HG02981 (cell line): Measurements from ENCODE around the gene GLB1L2.

Experiments used
- ATAC-seq: cut with Tn5 transposase; IDR thresholded peaks from one replicate; pipeline ENCODE4 v1.9.1; 2021; ENCODE audit warnings: mild to moderate bottlenecking, moderate library complexity; ENCODE audit not compliant: unreplicated experiment

The GLB1L2 gene

GRCh38 chr11:134346101-134346975 is 14.6 kb downstream of the GLB1L2 start:
- ATAC-seq = no peak

DNA sequence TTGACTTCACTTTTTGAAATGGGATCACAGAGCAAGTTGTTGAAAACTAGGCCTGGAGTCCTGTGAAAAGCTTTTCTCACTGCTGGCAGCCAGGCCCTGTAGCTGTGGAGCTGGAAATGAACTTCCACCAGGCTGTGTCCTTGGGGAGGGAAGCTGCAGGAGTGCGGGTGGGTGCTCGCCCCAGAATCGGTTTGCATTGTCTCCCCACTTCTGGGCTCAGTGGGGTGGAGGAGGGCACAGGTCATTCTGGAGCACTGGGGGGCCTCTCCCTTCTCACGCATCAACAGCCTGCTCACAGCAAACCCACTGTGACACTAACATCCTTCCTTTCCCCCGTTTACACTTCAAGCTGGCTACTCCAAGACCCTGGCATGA is 15.2 kb downstream of the GLB1L2 start:
- no peak for ATAC-seq

DNA sequence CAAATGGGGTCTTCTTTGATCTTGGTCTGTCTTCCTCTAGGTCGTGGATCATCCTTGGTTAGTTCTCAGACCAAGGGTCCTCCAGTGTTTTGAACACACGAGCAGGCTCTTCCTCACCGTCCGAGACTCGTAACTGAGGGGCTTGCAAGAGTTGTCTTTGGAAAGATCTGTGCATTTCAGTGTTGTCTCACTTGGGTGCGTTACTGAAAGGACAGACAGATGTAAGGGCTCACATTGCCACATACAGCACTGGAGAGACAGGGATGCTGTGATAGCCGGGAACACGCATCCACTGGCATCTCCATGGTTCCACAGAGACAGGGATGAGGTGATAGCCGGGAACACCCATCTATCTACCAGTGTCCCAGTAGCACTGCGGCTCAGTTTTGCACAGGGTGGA is 15.7 kb downstream of the GLB1L2 start:
- ATAC-seq = no peak

DNA sequence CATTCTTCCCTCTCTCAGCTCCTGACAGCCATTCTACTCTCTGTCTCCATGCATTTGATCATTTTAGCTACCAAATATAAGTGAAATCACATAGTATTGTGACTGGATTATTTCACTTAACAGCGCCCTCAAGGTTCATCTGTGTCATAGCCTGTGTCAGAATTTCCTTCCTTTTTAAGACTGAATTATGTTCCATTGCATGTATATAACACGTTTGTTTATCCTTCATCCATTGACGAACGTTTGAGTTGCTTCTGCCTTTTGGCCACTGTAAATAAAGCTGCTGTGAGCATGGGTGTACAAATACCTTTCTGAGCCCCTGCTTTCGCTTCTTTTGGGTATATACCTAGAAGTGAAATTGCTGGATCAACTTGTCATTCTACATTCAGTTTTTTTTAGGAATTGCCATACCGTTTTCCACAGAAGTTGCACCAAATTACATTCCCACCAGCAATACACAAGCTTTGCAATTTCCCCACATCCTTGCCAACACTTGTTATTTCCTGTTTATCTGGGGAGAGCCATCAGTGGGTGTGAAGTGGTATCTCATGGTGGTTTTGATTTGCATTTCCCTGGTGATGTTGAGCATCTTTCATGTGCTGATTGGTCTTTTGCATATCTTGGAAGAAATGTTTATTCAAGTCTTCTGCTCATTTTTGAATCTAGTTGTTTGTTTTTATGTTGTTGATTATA is 17.5 kb downstream of the GLB1L2 start:
- no peak for ATAC-seq

DNA sequence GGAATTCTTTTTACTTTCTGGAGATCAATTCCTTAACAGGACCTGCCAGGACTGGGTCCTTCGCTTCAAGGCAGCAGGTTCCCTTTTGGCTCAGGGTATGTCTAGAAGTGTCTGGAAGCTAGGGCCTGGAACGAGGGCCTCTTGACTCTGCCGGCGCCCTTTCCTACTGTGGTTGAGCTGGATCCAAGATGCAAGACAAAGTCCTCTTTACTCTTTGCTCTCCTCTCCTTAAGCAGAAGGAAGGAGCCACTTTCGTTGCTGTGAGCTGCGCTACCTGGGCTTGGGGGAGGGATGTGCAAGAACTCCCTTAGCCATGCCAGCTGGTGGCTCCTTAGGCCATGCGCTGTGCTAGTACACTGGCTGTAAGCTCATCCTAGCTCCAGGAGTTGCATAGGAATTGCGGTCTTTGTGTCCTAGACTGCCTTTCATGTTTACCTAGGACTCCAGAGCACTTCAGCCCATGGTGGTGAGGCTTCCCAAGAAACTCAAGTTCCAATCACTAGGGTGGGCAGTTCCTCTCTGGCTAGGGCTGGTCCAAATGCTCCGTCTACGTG is 18.1 kb downstream of the GLB1L2 start:
- ATAC-seq = no peak

GRCh38 chr11:134350381-134350780 is 18.6 kb downstream of the GLB1L2 start:
- peak; percentile 54 for ATAC-seq

DNA sequence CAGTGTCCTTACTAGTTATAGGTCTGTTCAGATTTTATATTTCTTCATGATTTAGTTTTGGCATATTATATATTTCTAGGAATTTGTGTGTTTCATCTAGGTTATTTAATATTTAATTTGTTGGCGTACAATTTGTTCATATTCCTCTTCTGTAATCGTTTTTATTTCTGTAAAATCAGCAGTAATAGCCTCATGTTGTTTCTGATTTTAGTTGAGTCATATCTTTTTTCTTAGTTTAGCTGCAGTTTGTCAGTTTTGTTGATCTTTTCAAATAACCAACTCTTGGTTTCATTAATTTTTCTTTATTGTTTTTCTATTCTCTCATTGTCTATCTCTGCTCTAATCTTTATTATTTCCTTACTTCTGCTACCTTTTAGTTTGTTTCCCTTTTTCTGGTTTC is 20.3 kb downstream of the GLB1L2 start:
- no peak for ATAC-seq

GRCh38 chr11:134355136-134355535 is 23.3 kb downstream of the GLB1L2 start:
- ATAC-seq = no peak

DNA sequence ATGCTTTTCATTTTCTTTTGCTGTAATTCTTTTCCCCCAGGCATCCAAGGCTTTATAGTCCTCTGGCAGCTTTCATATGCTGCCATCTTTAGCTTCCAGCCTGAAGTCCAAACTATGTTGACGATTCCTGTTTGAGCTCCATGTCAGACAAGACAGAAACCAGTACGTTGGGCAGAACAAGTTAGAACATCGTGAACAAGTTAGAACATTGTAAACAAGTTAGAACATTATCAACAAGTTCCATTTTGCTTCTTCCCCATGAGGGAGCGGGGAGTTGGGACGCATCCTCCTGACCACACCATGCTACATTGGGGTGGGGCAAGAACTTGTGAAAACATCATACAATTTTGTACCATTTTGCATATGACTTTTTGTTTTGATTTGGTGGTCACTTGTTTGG is 23.9 kb downstream of the GLB1L2 start:
- ATAC-seq = no peak

DNA sequence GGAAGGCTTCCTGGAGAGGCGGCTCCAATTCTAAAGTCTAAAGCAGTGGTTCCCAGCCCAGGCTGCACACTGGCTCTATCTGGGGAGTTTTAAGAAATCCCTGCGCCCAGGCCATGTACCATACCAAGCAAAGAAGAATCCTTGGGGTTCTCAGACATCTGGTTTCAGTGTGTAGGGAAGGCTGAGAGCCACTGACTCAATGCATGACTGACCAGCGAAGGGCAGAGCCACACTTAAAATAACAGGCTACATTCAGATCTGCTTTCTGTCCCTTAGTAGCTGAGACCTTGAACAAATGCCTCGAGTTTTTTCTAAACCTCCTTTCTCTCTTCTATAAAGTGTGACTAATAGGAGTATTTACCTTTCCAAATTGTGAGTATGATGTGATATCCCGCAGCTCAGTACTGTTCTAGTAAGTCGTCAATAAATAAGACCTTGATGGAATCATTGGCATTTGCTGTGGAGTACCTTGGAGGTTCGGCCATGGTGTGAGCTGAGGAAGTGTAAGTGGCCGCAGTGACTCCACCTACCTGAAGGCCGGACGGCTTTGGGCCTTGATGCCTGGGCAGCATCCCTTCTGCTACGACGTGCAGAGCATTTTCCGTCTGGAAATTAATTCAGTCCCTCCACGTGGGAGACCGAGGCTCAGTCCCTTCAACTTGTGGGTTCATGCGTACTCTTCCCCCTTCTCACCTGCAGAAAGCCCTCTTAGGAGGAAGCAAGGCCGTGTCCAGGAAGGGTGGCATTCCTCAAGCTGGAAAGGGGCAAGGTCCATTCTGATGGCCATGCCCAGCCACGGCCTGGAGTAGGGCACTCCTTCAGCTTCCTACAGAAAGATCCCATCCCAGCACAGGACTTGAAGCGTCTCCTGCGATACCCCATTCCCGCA is 25.1 kb downstream of the GLB1L2 start:
- ATAC-seq = no peak

GRCh38 chr11:134357545-134357839 is 25.7 kb downstream of the GLB1L2 start:
- no peak for ATAC-seq

GRCh38 chr11:134358165-134358855 is 26.5 kb downstream of the GLB1L2 start:
- ATAC-seq = no peak

DNA sequence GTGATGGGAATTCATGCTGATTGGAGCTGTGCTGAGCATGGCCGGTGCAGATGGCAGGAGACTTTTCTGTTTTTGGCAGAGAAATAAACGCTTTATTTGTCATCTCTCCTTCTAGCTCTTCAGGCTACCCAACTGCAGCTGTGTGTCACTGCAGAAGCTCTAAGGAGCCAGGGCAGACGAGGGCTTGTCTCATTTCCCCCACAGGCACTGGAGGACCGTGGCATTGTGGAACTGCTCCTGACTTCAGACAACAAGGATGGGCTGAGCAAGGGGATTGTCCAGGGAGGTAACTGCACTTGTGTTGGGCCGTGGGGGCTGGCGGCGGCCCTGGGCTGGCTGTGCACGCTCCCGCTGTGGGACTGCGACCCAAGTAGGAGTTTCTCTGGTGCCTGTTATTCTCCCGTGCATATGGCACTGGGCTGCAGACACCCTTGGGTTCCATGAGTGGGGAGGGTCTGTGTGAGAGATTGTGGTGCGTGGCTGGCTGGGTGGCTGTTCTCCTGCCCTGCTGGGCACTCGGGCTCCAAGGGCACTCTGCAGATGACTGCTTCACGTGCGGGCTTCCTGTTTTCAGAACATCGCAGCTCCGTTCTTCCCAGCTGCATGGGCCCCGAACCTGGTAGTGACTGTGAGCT is 27.2 kb downstream of the GLB1L2 start:
- ATAC-seq = no peak

DNA sequence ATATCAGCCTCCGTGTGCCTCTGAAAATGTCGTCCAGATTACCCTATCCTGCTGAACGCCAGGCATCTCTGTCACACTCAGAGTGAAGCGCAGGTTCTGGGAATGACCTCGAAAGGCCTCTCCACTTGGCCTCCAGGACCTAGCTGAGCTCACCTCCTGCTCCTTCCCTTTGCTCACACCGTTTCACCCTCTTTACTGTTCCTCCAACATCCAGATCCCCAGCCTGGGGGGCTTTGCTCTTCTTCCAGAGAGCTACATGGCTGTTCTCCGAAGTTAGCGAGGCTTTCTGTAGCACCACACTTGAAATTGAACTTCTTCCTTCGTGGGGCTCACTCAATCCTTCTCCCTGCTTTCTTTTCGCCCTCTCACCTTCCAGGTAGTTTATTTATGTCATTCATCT is 27.9 kb downstream of the GLB1L2 start:
- no peak for ATAC-seq

GRCh38 chr11:134360050-134360835 is 28.5 kb downstream of the GLB1L2 start:
- ATAC-seq = peak; percentile 82

DNA sequence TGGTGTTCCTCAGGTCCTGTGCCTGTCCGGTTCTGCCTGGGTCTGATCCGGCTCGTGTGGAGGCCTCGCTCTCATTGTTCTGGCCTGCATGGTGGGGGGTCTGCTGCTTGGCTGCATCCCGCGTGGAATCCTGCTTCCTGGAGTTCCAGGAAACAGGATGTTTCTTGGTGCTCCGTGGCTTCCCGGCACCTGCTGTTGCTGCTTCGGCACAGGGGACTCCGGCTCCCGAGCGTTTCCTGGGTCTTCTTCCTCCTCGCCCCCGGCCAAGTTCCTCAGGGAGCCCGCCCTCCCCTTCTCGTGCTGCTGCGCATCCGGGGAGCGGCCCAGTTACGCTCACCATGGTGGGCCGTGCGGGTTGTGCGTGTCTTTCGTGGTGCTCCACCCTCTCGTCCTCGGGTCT is 29.9 kb downstream of the GLB1L2 start:
- no peak for ATAC-seq

DNA sequence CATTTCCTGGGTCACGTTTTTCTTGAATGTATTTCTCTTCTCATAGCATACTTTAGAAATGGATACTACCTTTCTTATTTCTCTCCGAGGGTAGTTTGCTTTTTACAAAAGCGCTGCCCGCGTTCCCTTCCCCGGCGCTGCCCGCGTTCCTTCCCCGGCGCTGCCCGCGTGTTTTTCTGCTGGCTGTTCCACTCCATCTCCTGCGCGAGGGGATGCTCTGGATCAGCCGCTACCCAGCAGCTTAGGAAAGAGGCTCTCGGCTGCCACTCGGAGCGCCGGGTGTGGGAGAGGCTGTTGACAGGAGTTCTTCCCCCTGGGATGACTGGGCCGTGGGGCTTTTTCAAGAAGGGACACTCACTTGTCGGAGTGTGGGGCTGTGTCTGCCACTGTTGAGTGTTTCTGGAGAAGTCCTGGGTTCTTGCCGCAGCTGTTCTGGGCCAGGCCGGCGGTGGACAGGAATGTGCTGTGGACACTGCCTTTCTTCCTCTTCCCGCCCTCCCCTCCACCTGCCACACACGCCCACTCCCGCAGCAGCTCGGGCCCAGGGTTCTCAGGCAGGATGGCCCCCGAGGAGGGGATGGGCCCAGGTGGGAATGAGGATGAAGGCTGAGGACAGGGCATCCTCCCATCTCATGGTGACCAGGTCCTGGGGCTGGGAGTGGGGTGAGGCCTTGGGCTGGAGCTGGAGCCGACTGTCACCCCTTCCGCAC is 30.6 kb downstream of the GLB1L2 start:
- ATAC-seq = no peak

DNA sequence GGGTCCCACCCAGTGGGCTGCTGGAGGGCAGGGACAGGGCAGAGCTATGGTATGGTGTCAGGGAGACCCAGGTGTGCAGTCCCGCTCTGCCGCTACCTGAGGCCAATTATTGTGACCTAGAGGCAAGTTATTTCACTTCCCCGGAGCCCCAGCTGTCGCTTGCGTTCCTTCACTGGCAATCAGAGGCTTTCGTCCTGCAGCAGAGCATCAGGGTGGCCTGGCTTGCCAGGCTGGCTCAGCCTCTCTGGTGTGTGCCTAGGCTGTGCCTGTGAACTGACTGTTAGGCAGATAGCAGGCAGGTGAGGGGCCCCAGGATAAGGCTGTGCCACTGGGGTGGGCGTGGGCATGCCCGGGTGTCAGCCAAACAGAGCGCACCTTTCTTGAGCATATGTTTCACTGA is 31.4 kb downstream of the GLB1L2 start:
- ATAC-seq = no peak

GRCh38 chr11:134363592-134363991 is 31.8 kb downstream of the GLB1L2 start:
- ATAC-seq = no peak
